ENCODE data around the gene ADGRD2. TPM values are rescaled to one million over a fixed set of nuclear protein-coding genes. Genes with fewer than 3 reads are reported as not detected.

Gene ADGRD2
- total RNA-seq, 1 donor from 2014 or later = 0.31 TPM

DNA sequence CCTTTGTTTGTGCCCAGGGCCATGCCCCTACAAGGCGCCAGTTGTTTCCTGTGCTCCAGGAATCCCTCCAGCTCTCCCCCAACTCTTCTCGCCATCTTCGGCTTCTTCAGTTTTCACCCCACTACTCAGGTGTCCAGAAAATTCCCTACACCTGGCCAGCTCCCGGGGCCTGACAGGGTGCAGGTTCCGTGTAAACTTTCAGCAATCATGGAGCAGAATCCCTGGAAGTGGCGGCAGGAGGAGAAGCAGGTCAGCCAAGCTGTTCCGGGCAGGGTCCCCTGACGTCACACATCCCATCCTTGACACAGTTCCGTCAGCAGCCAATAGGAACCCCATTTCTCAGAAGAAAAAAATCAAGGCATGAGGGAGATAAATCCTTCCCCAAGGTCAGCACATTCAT is 12.2 kb upstream of the ADGRD2 start:
- Mint-ChIP-seq H3K4me1 (ENCODE audit: unreplicated experiment) (no peaks in the 10 kb centered on the region), H3K27ac (no peak overlapping the region), H3K27me3 (peaks cover 8% of the 10 kb centered on the region), H3K4me3 (no peak overlapping the region), H3K36me3 (no peaks in the 10 kb centered on the region), H3K9me3 (no peaks in the 10 kb centered on the region)
- DNase-seq (ENCODE audit: extremely low spot score, unreplicated experiment) = no peak
- TF ChIP-seq, protein P1, sequence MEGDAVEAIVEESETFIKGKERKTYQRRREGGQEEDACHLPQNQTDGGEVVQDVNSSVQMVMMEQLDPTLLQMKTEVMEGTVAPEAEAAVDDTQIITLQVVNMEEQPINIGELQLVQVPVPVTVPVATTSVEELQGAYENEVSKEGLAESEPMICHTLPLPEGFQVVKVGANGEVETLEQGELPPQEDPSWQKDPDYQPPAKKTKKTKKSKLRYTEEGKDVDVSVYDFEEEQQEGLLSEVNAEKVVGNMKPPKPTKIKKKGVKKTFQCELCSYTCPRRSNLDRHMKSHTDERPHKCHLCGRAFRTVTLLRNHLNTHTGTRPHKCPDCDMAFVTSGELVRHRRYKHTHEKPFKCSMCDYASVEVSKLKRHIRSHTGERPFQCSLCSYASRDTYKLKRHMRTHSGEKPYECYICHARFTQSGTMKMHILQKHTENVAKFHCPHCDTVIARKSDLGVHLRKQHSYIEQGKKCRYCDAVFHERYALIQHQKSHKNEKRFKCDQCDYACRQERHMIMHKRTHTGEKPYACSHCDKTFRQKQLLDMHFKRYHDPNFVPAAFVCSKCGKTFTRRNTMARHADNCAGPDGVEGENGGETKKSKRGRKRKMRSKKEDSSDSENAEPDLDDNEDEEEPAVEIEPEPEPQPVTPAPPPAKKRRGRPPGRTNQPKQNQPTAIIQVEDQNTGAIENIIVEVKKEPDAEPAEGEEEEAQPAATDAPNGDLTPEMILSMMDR (conservative IDR thresholded peaks at IDR 0.05) = no peak

DNA sequence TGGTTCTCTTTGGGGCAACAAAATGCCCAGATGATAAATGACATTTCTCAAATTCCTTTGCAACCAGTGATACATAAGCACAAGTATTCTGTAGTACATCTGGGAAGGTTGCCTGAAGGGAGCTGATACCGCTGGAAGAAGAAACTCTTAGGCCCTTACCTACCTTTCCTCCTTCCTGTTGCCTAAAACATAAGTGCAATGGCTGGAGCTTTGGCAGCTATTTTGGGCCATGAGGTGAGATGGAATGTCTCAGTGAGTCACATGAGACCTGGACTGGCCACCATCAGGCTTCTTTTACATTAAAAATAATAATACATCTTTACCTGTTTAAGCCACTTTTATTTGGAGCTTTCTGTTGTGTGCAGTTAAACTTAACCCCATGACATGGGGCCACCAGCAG is 11.2 kb upstream of the ADGRD2 start:
- Mint-ChIP-seq H3K36me3 (no peaks in the 10 kb centered on the region), H3K9me3 (no peaks in the 10 kb centered on the region), H3K4me3 (no peak overlapping the region), H3K27ac (no peak overlapping the region), H3K27me3 (peaks cover 8% of the 10 kb centered on the region), H3K4me1 (ENCODE audit: unreplicated experiment) (no peaks in the 10 kb centered on the region)
- DNase-seq (ENCODE audit: extremely low spot score, unreplicated experiment) = no peak
- TF ChIP-seq, protein P1 (conservative IDR thresholded peaks at IDR 0.05) = no peak

DNA sequence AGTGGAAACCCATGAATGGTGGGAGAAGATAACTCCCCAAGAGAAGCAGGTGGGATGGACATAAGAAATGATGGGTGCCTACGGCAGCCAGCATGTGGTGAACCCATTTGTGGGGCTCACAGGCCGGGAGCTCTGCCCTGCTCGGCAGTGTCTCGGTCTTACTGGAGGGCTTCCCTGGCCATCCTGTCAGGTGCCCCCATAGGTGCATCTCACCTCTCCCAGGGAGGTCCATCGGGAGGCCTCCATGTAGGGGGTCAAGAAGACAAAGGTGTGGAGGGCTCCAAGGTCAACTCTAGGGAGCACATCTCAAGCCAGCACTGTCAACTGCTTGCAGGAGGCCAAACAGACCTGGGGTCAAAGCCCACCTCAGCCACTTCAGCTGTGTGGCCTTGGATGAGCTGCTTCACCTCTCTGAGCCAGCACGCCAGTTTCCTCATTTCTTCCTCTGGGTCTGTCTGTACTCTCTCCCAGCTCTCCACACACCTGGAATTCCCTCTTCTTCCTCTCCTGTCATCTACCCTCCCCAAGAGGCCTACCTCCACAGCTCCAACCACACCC is 10.5 kb upstream of the ADGRD2 start:
- H3K9me3 Mint-ChIP-seq = no peaks in the 10 kb centered on the region
- no peak overlapping the region for H3K27ac Mint-ChIP-seq
- H3K36me3 Mint-ChIP-seq = no peaks in the 10 kb centered on the region
- no peak overlapping the region for H3K4me3 Mint-ChIP-seq
- H3K27me3 Mint-ChIP-seq = peaks cover 8% of the 10 kb centered on the region
- TF ChIP-seq, protein P1 (conservative IDR thresholded peaks at IDR 0.05) = no peak
- H3K4me1 Mint-ChIP-seq (ENCODE audit: unreplicated experiment) = no peaks in the 10 kb centered on the region
- no peak for DNase-seq (ENCODE audit: extremely low spot score, unreplicated experiment)

DNA sequence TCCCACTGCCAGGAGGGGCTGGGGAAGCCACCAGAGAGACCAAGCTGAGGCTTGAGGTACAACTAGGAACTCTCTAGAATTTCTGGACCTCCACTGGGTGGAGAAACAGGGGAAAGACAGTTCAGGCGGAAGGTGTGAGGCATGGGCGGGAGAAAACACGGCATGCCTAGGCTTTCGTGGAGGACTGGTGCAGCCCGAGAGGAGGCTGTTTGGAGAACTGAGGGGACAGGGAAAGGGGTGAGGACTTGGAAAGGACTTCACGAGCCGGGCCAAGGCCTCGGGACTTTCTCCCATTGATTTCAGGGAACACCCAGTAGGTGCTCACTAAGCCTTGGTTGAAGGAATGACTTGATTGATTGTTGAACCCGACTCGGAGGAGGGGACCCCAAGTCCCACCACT is 9.5 kb upstream of the ADGRD2 start:
- Mint-ChIP-seq H3K27me3 (peaks cover 8% of the 10 kb centered on the region), H3K9me3 (no peaks in the 10 kb centered on the region), H3K4me1 (ENCODE audit: unreplicated experiment) (no peaks in the 10 kb centered on the region), H3K36me3 (no peaks in the 10 kb centered on the region), H3K4me3 (no peak overlapping the region), H3K27ac (no peak overlapping the region)
- DNase-seq (ENCODE audit: extremely low spot score, unreplicated experiment) = no peak
- TF ChIP-seq, protein P1 (conservative IDR thresholded peaks at IDR 0.05) = no peak

DNA sequence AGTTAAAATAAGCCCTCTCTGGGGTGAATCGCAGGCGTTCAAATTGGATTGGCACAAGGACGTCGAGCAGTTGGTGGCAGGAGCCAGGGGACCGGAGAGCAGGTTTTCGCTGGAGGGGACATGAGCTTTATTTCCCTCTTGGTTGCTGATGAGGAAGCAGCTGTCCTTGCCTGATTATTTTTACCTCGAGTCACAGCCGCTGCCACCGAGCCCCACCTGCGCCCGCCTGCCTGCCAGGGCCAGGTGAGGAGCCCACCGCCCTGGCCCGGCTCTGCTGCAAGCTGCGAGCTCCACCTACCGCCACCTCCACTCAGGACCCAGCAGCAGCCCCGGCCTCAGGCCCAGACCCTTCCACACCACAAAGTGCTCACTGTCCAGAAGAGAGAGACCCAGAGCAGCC is 9.0 kb upstream of the ADGRD2 start:
- no peaks in the 10 kb centered on the region for H3K9me3 Mint-ChIP-seq
- H3K4me1 Mint-ChIP-seq (ENCODE audit: unreplicated experiment) = no peaks in the 10 kb centered on the region
- H3K4me3 Mint-ChIP-seq = no peak overlapping the region
- H3K36me3 Mint-ChIP-seq = no peaks in the 10 kb centered on the region
- H3K27me3 Mint-ChIP-seq = peaks cover 8% of the 10 kb centered on the region
- no peak overlapping the region for H3K27ac Mint-ChIP-seq
- no peak for DNase-seq (ENCODE audit: extremely low spot score, unreplicated experiment)
- TF ChIP-seq, protein P1 (conservative IDR thresholded peaks at IDR 0.05) = no peak

DNA sequence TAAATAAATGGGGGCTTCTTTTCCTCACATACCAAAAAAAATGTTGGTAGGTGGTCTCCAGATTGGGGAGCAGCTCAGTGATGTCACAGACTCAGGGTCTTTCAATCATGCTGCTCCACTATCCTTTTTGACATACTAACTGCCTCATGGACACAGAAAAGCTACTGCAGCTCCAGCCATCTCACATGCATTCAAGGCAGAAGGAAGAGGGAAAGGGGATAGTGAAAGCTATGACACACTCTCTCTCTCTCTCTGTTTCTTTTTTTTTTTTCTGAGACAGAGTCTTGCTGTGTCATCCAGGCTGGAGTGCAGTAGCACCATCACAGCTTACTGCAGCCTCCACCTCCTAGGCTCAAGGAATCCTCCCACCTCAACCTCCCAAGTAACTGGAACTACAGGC is 7.9 kb upstream of the ADGRD2 start:
- Mint-ChIP-seq H3K36me3 (no peaks in the 10 kb centered on the region), H3K27ac (no peak overlapping the region), H3K9me3 (no peaks in the 10 kb centered on the region), H3K27me3 (peaks cover 11% of the 10 kb centered on the region), H3K4me1 (ENCODE audit: unreplicated experiment) (no peaks in the 10 kb centered on the region), H3K4me3 (no peak overlapping the region)
- no peak for DNase-seq (ENCODE audit: extremely low spot score, unreplicated experiment)
- TF ChIP-seq, protein P1 (conservative IDR thresholded peaks at IDR 0.05) = no peak

Data from type B pancreatic cell (in vitro differentiated cells).